Psoas muscle (tissue), 8 donors: Measurements from ENCODE around the gene BTBD17. TPM values are rescaled to one million over a fixed set of nuclear protein-coding genes. Genes with fewer than 3 reads are reported as not detected.

Experiments used
- ATAC-seq, 4 donors: fragments of 200-7000 bp; cut with Tn5 transposase; one replicate each; pipeline ENCODE4 v1.9.1; 2020; ENCODE audit warnings: moderate library complexity in 3 of 4, mild to moderate bottlenecking in 2 of 4
- DNase-seq, 2 donors: peaks; one replicate each; pipeline ENCODE4 v3.0.0-alpha.2; 2020
- H3K27ac ChIP-seq: fragments of 200-600 bp; one replicate; pipeline ENCODE4 v1.8.0; 2022
- H3K27me3 ChIP-seq, 3 donors: fragments of 200-600 bp in 1 of 3; one replicate each; pipeline versions ENCODE4 v1.6.1 to v1.8.0; 2013 to 2022; ENCODE audit warnings: low read length in 2 of 3, mild to moderate bottlenecking in 2 of 3, moderate library complexity in 1 of 3; ENCODE audit not compliant: insufficient read depth in 3 of 3
- H3K36me3 ChIP-seq, 2 donors: fragments of 200-600 bp in 1 of 2; one replicate each; pipeline versions ENCODE4 v1.6.1 to v1.8.0; 2013 to 2022; ENCODE audit warnings: low read depth in 1 of 2, mild to moderate bottlenecking in 1 of 2, moderate library complexity in 1 of 2; ENCODE audit not compliant: insufficient read depth in 1 of 2
- H3K4me1 ChIP-seq: fragments of 200-600 bp; one replicate; pipeline ENCODE4 v1.8.0; 2022
- H3K4me3 ChIP-seq: fragments of 200-600 bp; one replicate; pipeline ENCODE4 v1.8.0; 2022; ENCODE audit warnings: mild to moderate bottlenecking
- H3K9me3 ChIP-seq: fragments of 200-600 bp; one replicate; pipeline ENCODE4 v1.8.0; 2022
- CTCF ChIP-seq: fragments of 200-600 bp; IDR thresholded peaks from one replicate; pipeline ENCODE4 v1.8.0; 2022; ENCODE audit warnings: antibody characterized with exemption
- WGBS, 3 donors: extraction: QIAGEN DNeasy Blood & Tissue Kit; methylation state at CpG; one replicate each; pipeline versions ENCODE4 v1.1.6 to v1.1.7; 2013; 5-methylcytosine and 5-hydroxymethylcytosine counted together
- intact Hi-C, 2 donors: fragments of 100-400 bp; cut with DNase I; formaldehyde crosslinking; loops; one replicate each; pipeline versions ENCODE4 v1.11.0 to v1.14.2; 2022
- polyA plus RNA-seq, 3 donors: library from polyadenylated mRNA; stranded (reverse); fragments of 200-250 nt; gene quantifications; one replicate each; pipeline ENCODE4 v1.2.3, GENCODE V29; 2013
- total RNA-seq, 4 donors: library from RNA; stranded (reverse); fragmentation: NEBNext Ultra II Directional in 2 of 4; extraction: Animal tissue kit (Norgen Biotek cat#: 25700) in 2 of 4; gene quantifications; one replicate each; pipeline versions ENCODE4 v1.2.1 to v1.2.4, GENCODE V29; 2021 to 2023
- donor health status: healthy with polysubstance abuse.
- donor health status: DM: no; HTN: no; CAD: no; lungs with moderate emphysema.
- donor health status: Bipolar disorder and iron deficiency.
- donor health status: healthy.
- donor health status: DM: yes; HTN: yes; CAD: no.
- donor health status: DM: no; HTN: no; CAD: no.
- donor health status: DM: no; HTN: no; CAD: no.
- donor health status: DM: yes; HTN: yes; CAD: no.

The BTBD17 gene
- total and polyA plus RNA-seq, 7 donors: not detected

- intact Hi-C loops: loop anchor here (5.0 to 10.0 kb wide), 3 partner anchors 125 to 235 kb away; partner anchors contain the start of gene TTYH2 (in 1 of the 2)
- TF ChIP-seq CTCF: no peak
- 85 to 92% (median 86%) methylated on average over 5 of the region's 5 CpGs for WGBS, 3 donors
- Histone ChIP-seq H3K36me3 (no peaks in the 10 kb centered on the region), H3K27ac (no peak within 1 kb of the TSS), H3K9me3 (no peaks in the 10 kb centered on the region), H3K4me1 (no peaks in the 10 kb centered on the region), H3K4me3 (no peak within 1 kb of the TSS), H3K27me3 (no peaks in the 10 kb centered on the region)
- DNase-seq (no peak), ATAC-seq (no peak)
These were observed 5.5 kb upstream of the BTBD17 start, which contains the start of gene GPR142 for GRCh38 chr17:74367206-74367605. TSS of gene GPR142 (plus strand) at chr17:74367506. CDS start at chr17:74369541, 2,035 bp downstream.

GRCh38 chr17:74362810-74363498, 1.3 kb upstream of the BTBD17 start:
- Histone ChIP-seq H3K36me3 (no peaks in the 10 kb centered on the region), H3K27me3 (peaks cover 0 to 34% (median 4%) of the 10 kb centered on the region in 3 donors), H3K9me3 (no peaks in the 10 kb centered on the region), H3K4me1 (no peaks in the 10 kb centered on the region), H3K4me3 (no peak overlapping the region), H3K27ac (no peak overlapping the region)
- ATAC-seq: no peak
- no peak for DNase-seq
- 23 to 32% (median 27%) methylated on average over 13 to 14 of the region's 14 CpGs for WGBS, 3 donors
- intact Hi-C loops: loop anchor here (5.0 to 10.0 kb wide), 3 partner anchors 66 to 151 kb away; partner anchors contain the start of gene TTYH2 (in 2 of the 2)
- TF ChIP-seq CTCF: no peak

GRCh38 chr17:74362069-74362405, 369 bp upstream of the BTBD17 start:
- H3K27me3 ChIP-seq: peaks cover 0 to 43% (median 8%) of the 10 kb centered on the region in 3 donors
- ATAC-seq (no peak), DNase-seq (no peak)
- WGBS, 3 donors: 15 to 20% (median 19%) methylated on average over 9 of the region's 9 CpGs
- no peak overlapping the region for H3K4me3 ChIP-seq
- intact Hi-C loops: loop anchor here (5.0 to 10.0 kb wide), 3 partner anchors 65 to 150 kb away; partner anchors contain the start of gene TTYH2 (in 2 of the 2)
- TF ChIP-seq CTCF: no peak
- H3K27ac ChIP-seq: no peak overlapping the region
- no peaks in the 10 kb centered on the region for H3K36me3 ChIP-seq
- no peaks in the 10 kb centered on the region for H3K9me3 ChIP-seq
- no peaks in the 10 kb centered on the region for H3K4me1 ChIP-seq

GRCh38 chr17:74360899-74361229, 804 bp downstream of the BTBD17 start:
- no peak for TF ChIP-seq CTCF
- Histone ChIP-seq H3K27ac (no peak overlapping the region), H3K27me3 (peaks cover 0 to 55% (median 14%) of the 10 kb centered on the region in 3 donors), H3K9me3 (no peaks in the 10 kb centered on the region), H3K4me3 (no peak overlapping the region), H3K4me1 (no peaks in the 10 kb centered on the region), H3K36me3 (no peaks in the 10 kb centered on the region)
- no peak for DNase-seq
- intact Hi-C loops: loop anchor here (5.0 to 10.0 kb wide), 3 partner anchors 64 to 149 kb away; partner anchors contain the start of gene TTYH2 (in 2 of the 2)
- no peak for ATAC-seq
- WGBS, 3 donors: 54 to 61% (median 56%) methylated on average over 7 of the region's 7 CpGs
